HepG2 (cell line): ENCODE data around the gene EMILIN3.
A peak's percentile ranks its signal among the peaks of the same experiment; 100 is the strongest.

Experiments
- FOXM1 ChIP-seq: sonication (generic); formaldehyde crosslinking; IDR thresholded peaks from 2 replicates; pipeline ENCODE4 v1.5.0; 2020; ENCODE audit warnings: missing genetic modification reagents
- NR3C1 ChIP-seq: sonication (generic); formaldehyde crosslinking; IDR thresholded peaks from 2 replicates; pipeline ENCODE4 v1.4.0; 2020; ENCODE audit warnings: missing genetic modification reagents
- PAX8 ChIP-seq: sonication (generic); formaldehyde crosslinking; IDR thresholded peaks from 2 replicates; pipeline ENCODE4 v1.8.0; 2022; ENCODE audit warnings: mild to moderate bottlenecking, missing genetic modification reagents, borderline replicate concordance
- PHF8 ChIP-seq: sonication (generic); formaldehyde crosslinking; IDR thresholded peaks from 2 replicates; pipeline ENCODE4 v1.5.0; 2020; ENCODE audit warnings: missing genetic modification reagents
- PRDM10 ChIP-seq: sonication (generic); formaldehyde crosslinking; IDR thresholded peaks from 2 replicates; pipeline ENCODE4 v1.4.0; 2020; ENCODE audit warnings: low read depth, missing genetic modification reagents
- RAD21 ChIP-seq: fragments of 450-650 bp; formaldehyde crosslinking; IDR thresholded peaks from 2 replicates; pipeline ENCODE4 v1.5.0; 2020; ENCODE audit warnings: mild to moderate bottlenecking
- RELA ChIP-seq: sonication (generic); formaldehyde crosslinking; IDR thresholded peaks from 2 replicates; pipeline ENCODE4 v1.4.0; 2020; ENCODE audit warnings: missing genetic modification reagents
- SATB2 ChIP-seq: sonication (generic); formaldehyde crosslinking; IDR thresholded peaks from 2 replicates; pipeline ENCODE4 v1.5.0; 2020; ENCODE audit warnings: missing genetic modification reagents
- SETDB1 ChIP-seq: sonication (generic); formaldehyde crosslinking; IDR thresholded peaks from 2 replicates; pipeline ENCODE4 v1.5.1; 2020; ENCODE audit warnings: missing genetic modification reagents, mild to moderate bottlenecking, borderline replicate concordance
- SP1 ChIP-seq, 2 experiments: fragments of 450-650 bp in 1 of 2; sonication (generic) in 1 of 2; formaldehyde crosslinking in 1 of 2; IDR thresholded peaks; 2 replicates each; pipeline versions ENCODE4 v1.4.0 to v1.6.1; 2016 to 2020; ENCODE audit warnings: missing genetic modification reagents in 1 of 2
- ZBTB49 ChIP-seq: sonication (generic); formaldehyde crosslinking; IDR thresholded peaks from 2 replicates; pipeline ENCODE4 v1.4.0; 2020; ENCODE audit warnings: missing genetic modification reagents, borderline replicate concordance
- ZNF431 ChIP-seq: sonication (generic); formaldehyde crosslinking; IDR thresholded peaks from 2 replicates; pipeline ENCODE4 v1.9.0; 2022; ENCODE audit warnings: missing genetic modification reagents, low read depth, mild to moderate bottlenecking, borderline replicate concordance
- TF ChIP-seq, protein P1 (sequence below): sonication (generic); formaldehyde crosslinking; IDR thresholded peaks from 2 replicates; pipeline ENCODE4 v1.5.0; 2020; ENCODE audit warnings: mild to moderate bottlenecking, missing genetic modification reagents, moderate library complexity
- TF ChIP-seq, protein P2 (sequence below): fragments of 450-650 bp; IDR thresholded peaks from 2 replicates; pipeline ENCODE4 v1.6.1; 2016

DNA sequence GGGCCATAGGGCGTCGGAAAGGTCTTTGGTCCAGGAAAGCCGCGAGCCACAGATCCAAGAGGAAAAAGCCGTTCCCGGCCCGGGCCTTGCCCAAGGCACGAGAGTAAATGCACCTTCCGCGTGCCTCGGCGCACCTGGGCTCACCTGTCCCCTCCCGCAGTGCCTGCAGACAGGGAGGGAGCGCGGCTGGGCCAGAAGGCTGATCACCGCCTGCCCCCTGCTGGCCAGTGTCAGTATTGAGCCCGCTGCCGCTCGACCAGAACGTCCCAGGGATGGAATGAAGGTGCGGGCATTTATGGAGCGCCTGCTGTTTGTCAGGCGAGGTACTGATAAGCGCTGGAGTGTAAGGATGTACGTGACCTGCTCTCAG, 26.7 kb downstream of the EMILIN3 start:
- peak; percentile 39; the same call in 1 of the 2 replicates for TF ChIP-seq PAX8 (CRISPR knock-in tag)
- TF ChIP-seq PHF8 (CRISPR knock-in tag), result no peak
- TF ChIP-seq, protein P1, sequence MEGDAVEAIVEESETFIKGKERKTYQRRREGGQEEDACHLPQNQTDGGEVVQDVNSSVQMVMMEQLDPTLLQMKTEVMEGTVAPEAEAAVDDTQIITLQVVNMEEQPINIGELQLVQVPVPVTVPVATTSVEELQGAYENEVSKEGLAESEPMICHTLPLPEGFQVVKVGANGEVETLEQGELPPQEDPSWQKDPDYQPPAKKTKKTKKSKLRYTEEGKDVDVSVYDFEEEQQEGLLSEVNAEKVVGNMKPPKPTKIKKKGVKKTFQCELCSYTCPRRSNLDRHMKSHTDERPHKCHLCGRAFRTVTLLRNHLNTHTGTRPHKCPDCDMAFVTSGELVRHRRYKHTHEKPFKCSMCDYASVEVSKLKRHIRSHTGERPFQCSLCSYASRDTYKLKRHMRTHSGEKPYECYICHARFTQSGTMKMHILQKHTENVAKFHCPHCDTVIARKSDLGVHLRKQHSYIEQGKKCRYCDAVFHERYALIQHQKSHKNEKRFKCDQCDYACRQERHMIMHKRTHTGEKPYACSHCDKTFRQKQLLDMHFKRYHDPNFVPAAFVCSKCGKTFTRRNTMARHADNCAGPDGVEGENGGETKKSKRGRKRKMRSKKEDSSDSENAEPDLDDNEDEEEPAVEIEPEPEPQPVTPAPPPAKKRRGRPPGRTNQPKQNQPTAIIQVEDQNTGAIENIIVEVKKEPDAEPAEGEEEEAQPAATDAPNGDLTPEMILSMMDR (CRISPR knock-in tag), result peak; percentile 100
- TF ChIP-seq PRDM10 (CRISPR knock-in tag), result no peak
- TF ChIP-seq RAD21, result peak; percentile 100
- TF ChIP-seq NR3C1 (CRISPR knock-in tag), result no peak
- TF ChIP-seq, protein P2, sequence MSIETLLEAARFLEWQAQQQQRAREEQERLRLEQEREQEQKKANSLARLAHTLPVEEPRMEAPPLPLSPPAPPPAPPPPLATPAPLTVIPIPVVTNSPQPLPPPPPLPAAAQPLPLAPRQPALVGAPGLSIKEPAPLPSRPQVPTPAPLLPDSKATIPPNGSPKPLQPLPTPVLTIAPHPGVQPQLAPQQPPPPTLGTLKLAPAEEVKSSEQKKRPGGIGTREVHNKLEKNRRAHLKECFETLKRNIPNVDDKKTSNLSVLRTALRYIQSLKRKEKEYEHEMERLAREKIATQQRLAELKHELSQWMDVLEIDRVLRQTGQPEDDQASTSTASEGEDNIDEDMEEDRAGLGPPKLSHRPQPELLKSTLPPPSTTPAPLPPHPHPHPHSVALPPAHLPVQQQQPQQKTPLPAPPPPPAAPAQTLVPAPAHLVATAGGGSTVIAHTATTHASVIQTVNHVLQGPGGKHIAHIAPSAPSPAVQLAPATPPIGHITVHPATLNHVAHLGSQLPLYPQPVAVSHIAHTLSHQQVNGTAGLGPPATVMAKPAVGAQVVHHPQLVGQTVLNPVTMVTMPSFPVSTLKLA, result no peak
- no peak for TF ChIP-seq SP1 (IDR thresholded peaks at IDR 0.05)
- peak; percentile 53 for TF ChIP-seq SP1 (CRISPR knock-in tag; IDR thresholded peaks at IDR 0.05)
- TF ChIP-seq RELA (CRISPR knock-in tag), result no peak
- TF ChIP-seq ZNF431 (CRISPR knock-in tag), result no peak
- no peak for TF ChIP-seq SATB2 (CRISPR knock-in tag)
- no peak for TF ChIP-seq SETDB1 (CRISPR knock-in tag)
- TF ChIP-seq ZBTB49 (CRISPR knock-in tag), result no peak
- TF ChIP-seq FOXM1 (CRISPR knock-in tag), result no peak
